Lung microvascular endothelial cell (primary cell): ENCODE data around the gene FAM53A. TPM values are rescaled to one million over a fixed set of nuclear protein-coding genes. Genes with fewer than 3 reads are reported as not detected.

ENCODE experiments used
- DNase-seq, 2 donors: peaks; one replicate each; pipeline versions ENCODE4 v3.0.0 to v3.0.0-alpha.2; 2010; ENCODE audit warnings: low read depth in 2 of 2
- total RNA-seq: library from RNA; depleted of rRNA; stranded (reverse); fragments of >200 nt; gene quantifications from 2 replicates; pipeline ENCODE4 v1.2.1, GENCODE V29; 2014

Gene FAM53A
- total RNA-seq, 1 donor from 2014 or later, result 1.4 TPM

DNA sequence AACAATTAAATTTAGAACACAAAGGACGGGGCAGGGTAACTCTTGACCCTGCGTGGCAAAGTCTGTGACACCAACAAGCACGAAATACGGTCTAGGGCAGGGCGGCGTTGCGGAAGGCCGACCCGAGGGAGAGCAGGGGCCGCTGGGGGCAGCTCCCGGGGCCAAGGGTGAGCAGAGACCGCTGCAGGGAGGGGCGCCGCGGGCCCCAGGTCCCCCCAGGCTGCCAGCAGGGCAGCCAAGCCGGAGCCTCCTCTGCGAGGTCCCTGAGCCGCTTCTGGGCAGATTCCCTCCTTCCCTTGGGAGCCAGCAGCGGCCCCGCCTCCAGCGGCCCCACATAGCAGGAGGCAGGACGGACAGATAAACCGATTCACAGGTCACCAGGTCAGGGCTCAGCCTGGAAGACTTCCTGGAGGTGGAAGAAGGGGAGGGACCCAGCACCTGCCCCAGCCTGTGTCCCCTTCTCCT is 90.2 kb downstream of the FAM53A start:
- DNase-seq, result no peak

- DNase-seq, result no peak
These were observed 90.7 kb downstream of the FAM53A start for GRCh38 chr4:1593458-1593857.

GRCh38 chr4:1592709-1593417 is 91.2 kb downstream of the FAM53A start:
- no peak for DNase-seq

DNA sequence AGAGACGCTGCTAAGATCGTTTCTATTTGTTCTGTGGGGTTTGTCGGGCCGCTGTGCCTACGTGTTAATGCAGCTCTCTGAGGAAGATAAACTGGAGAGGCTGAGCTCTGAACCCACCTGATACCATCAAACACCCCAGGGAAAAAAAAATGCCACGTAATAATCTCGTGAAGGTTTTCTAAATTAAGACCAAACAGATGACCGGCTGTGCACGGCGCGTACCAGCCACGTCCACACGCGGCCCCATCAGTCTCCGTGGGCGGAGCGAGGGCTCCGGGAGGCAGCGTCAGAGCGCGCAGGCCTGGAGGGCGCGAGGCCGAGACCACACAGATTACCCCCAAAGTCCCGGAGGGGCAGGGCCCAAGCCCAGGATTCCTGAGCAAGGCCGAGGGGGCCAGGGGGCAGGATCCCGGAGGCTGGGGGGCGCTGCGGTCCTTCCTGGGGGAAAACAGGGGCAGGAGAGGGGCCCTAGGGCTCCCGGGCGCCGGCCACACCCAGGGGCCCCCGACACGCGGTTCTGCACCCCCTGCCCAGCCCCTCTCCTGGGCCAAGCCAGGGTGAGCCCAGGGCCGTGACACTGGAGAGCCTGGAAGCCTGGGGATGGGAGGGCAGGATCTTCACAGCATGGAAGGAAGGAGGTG is 91.9 kb downstream of the FAM53A start:
- no peak for DNase-seq

GRCh38 chr4:1591107-1591506 is 93.0 kb downstream of the FAM53A start:
- no peak for DNase-seq

DNA sequence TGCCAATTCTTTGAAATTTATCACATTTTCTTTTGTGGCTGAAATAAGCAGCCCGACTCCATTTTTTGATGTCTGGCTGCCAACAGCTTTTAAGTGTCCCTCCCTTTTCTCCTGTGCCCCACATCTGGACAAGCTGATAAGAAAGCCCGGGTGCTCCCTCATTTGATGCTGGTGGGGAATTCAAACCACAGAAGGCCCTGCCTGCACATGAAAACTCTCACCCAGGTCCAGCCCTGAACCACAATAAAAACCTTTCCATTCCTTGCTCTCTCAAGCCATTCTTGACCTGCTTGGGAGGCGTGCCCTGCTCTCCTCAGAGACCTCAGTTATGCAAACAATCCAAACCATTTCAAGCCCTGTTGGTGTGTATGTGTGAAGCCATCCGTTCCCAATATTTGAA is 93.9 kb downstream of the FAM53A start:
- no peak for DNase-seq

Other genes starting within 250 kb of the FAM53A start
- 46.0 and 49.4 TPM in 2 replicates for gene SLBP, start 28.0 kb upstream of the FAM53A start, total RNA-seq
- 17.9 and 30.8 TPM in 2 replicates for gene TMEM129, start 37.0 kb upstream of the FAM53A start, total RNA-seq
- 4.4 and 10.2 TPM in 2 replicates for gene TACC3, start 37.2 kb upstream of the FAM53A start, total RNA-seq
- 0.79 and 1.3 TPM in 2 replicates for gene FGFR3, start 109.0 kb upstream of the FAM53A start, total RNA-seq
- 48.6 and 70.2 TPM in 2 replicates for gene LETM1, start 171.8 kb upstream of the FAM53A start, total RNA-seq
- 29.9 and 32.7 TPM in 2 replicates for gene NSD2, start 187.1 kb upstream of the FAM53A start, total RNA-seq